B cell (primary cell): ENCODE data around the gene DNM1. TPM values are rescaled to one million over a fixed set of nuclear protein-coding genes. Genes with fewer than 3 reads are reported as not detected.

Source experiments
- ATAC-seq: fragments of 200-7000 bp; cut with Tn5 transposase; one replicate; pipeline ENCODE4 v1.10.0; 2021; ENCODE audit warnings: low read depth, mild to moderate bottlenecking, moderate number of reproducible peaks, moderate library complexity
- CTCF ChIA-PET: fragments of 350-600 bp; sonication (Branson Sonifier 250); formaldehyde crosslinking; loops from one replicate; lab custom pipeline; 2021; ENCODE audit warnings: antibody characterized with exemption, inconsistent platforms; lab: Charles Lee
- POLR2A ChIA-PET: fragments of 350-600 bp; sonication (Branson Sonifier 250); formaldehyde crosslinking; loops from one replicate; lab custom pipeline; 2021; ENCODE audit warnings: antibody characterized with exemption; lab: Charles Lee
- DNase-seq: peaks from one replicate; pipeline ENCODE4 v3.0.0; 2013
- H2AFZ ChIP-seq: 2 replicates; pipeline ENCODE4 v1.6.1; 2012; ENCODE audit warnings: mild to moderate bottlenecking, low read depth, low read length; ENCODE audit not compliant: insufficient read depth, poor library complexity, severe bottlenecking
- H3K27ac ChIP-seq, 2 donors: 1 replicate in 1 of 2; 2 replicates in 1 of 2; pipeline ENCODE4 v1.5.1; 2012 to 2013; ENCODE audit warnings: low read length in 2 of 2, mild to moderate bottlenecking in 2 of 2, moderate library complexity in 1 of 2
- H3K27me3 ChIP-seq, 4 experiments: fragments of 200-600 bp in 1 of 4; sonication (generic) in 1 of 4; replicated peaks in 1 of 4; 1 replicate in 2 of 4; 2 replicates in 2 of 4; pipeline versions ENCODE4 v1.6.1 to v1.7.0; 2013 to 2016; ENCODE audit warnings: low read length in 3 of 4, mild to moderate bottlenecking in 2 of 4, mixed read lengths in 1 of 4, moderate library complexity in 1 of 4; ENCODE audit not compliant: insufficient read depth in 4 of 4, control insufficient read depth in 3 of 4; ENCODE audit errors: control extremely low read depth in 1 of 4
- H3K36me3 ChIP-seq, 2 experiments: replicated peaks in 1 of 2; 1 replicate in 1 of 2; 2 replicates in 1 of 2; pipeline versions ENCODE4 v1.6.1 to v1.7.1; 2013; ENCODE audit warnings: low read length in 1 of 2; ENCODE audit not compliant: insufficient read depth in 2 of 2, control insufficient read depth in 1 of 2; ENCODE audit errors: control extremely low read depth in 1 of 2, extremely low read depth in 1 of 2
- H3K4me1 ChIP-seq, 2 donors: fragments of 200-600 bp in 1 of 2; sonication (generic) in 1 of 2; 1 replicate in 1 of 2; 2 replicates in 1 of 2; pipeline versions ENCODE4 v1.5.1 to v1.6.1; 2013 to 2017; ENCODE audit warnings: low read length in 2 of 2; ENCODE audit not compliant: control insufficient read depth in 2 of 2, insufficient read depth in 2 of 2
- H3K4me2 ChIP-seq: replicated peaks from 2 replicates; pipeline ENCODE3; 2012; ENCODE audit warnings: mild to moderate bottlenecking, low read depth, low read length; ENCODE audit not compliant: poor library complexity, severe bottlenecking
- H3K4me3 ChIP-seq, 5 experiments: fragments of 200-600 bp in 1 of 5; sonication (generic) in 1 of 5; 1 replicate in 3 of 5; 2 replicates in 2 of 5; pipeline versions ENCODE4 v1.5.1 to v1.7.0; 2011 to 2016; ENCODE audit warnings: low read length in 4 of 5, mild to moderate bottlenecking in 4 of 5, low read depth in 2 of 5, control low read depth in 1 of 5, moderate library complexity in 1 of 5; ENCODE audit not compliant: insufficient read depth in 1 of 5; ENCODE audit errors: control extremely low read depth in 1 of 5, extremely low read depth in 1 of 5
- H3K79me2 ChIP-seq: fragments of 200-600 bp; sonication (generic); one replicate; pipeline ENCODE4 v1.6.0; 2016; ENCODE audit warnings: low read length; ENCODE audit not compliant: control insufficient read depth, insufficient read depth
- H3K9ac ChIP-seq: fragments of 200-600 bp; sonication (generic); 2 replicates; pipeline ENCODE4 v1.6.1; 2017; ENCODE audit warnings: mild to moderate bottlenecking, low read length, moderate library complexity
- H3K9me3 ChIP-seq, 3 donors: one replicate each; pipeline versions ENCODE4 v1.6.1 to v1.7.1; 2013; ENCODE audit warnings: low read length in 2 of 3; ENCODE audit not compliant: control insufficient read depth in 2 of 3, insufficient read depth in 1 of 3; ENCODE audit errors: control extremely low read depth in 1 of 3
- H4K20me1 ChIP-seq: 2 replicates; pipeline ENCODE4 v1.6.0; 2012; ENCODE audit warnings: mild to moderate bottlenecking, low read length; ENCODE audit not compliant: insufficient read depth, control insufficient read depth, poor library complexity, severe bottlenecking
- H3K27ac Mint-ChIP-seq: one replicate; pipeline ENCODE4 v1.8.0; 2021; ENCODE audit warnings: mixed read lengths
- H3K27me3 Mint-ChIP-seq: one replicate; pipeline ENCODE4 v1.8.0; 2021; ENCODE audit warnings: mixed read lengths
- H3K4me1 Mint-ChIP-seq: one replicate; pipeline ENCODE4 v1.8.0; 2021; ENCODE audit warnings: mixed read lengths
- H3K4me3 Mint-ChIP-seq: one replicate; pipeline ENCODE4 v1.8.0; 2021; ENCODE audit warnings: mixed read lengths
- H3K9me3 Mint-ChIP-seq: one replicate; pipeline ENCODE4 v1.8.0; 2022; ENCODE audit warnings: mixed read lengths; ENCODE audit not compliant: insufficient read depth
- CTCF ChIP-seq: fragments of 200-600 bp; IDR thresholded peaks from one replicate; pipeline ENCODE4 v1.8.0; 2022; ENCODE audit warnings: antibody characterized with exemption, mild to moderate bottlenecking
- EZH2 ChIP-seq: IDR thresholded peaks from 2 replicates; pipeline ENCODE4 v1.6.1; 2012; ENCODE audit warnings: borderline replicate concordance, low read depth, mild to moderate bottlenecking, moderate library complexity, low read length; ENCODE audit not compliant: insufficient read depth, poor library complexity, severe bottlenecking
- WGBS: methylation state at CpG from one replicate; pipeline ENCODE4 v1.1.5; 2013; ENCODE audit warnings: missing lambda C conversion rate; ENCODE audit not compliant: insufficient coverage; 5-methylcytosine and 5-hydroxymethylcytosine counted together
- intact Hi-C: fragments of 100-400 bp; cut with micrococcal nuclease; formaldehyde crosslinking; loops from one replicate; pipeline ENCODE4 v1.10.0; 2022
- polyA plus RNA-seq: library from polyadenylated mRNA; depleted of rRNA; stranded (reverse); fragments of >200 nt; gene quantifications from 2 replicates; pipeline ENCODE4 v1.2.3, GENCODE V29; 2012
- total RNA-seq, 2 donors: library from RNA; stranded (reverse); fragments of 120-200 nt in 1 of 2; gene quantifications; 1 replicate in 1 of 2; 2 replicates in 1 of 2; pipeline versions ENCODE4 v1.2.3 to v1.2.4, GENCODE V29; 2013 to 2022

The DNM1 gene
- total and polyA plus RNA-seq, 2 donors (not counting 1 experiment from before 2014, with no cell fraction given): 0.63 to 1.3 TPM

DNA sequence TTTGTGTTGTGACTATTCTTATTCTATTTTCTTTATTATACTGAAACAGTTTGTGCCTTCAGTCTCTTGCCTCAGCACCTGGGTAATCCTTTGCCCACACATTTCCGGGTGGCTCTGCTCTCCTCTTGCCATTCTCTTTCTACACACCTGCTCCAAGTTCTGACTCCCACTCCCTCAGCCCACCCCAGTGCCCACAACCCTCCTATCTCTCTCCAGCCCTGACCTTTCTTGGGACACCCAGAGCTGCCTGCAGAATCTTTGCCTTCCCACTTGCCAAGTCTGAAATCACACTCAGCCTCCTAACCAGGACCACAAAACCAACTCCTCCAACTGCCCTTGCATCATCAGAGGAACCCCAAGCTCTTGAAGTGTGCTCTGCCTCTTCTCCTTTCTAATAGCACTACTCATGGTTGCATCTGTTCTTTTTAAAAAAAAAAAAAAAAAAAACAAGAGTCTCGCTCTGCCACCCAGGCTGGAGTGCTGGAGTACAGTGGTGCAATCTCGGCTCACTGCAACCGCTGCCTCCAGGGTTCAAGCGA, 77.0 kb downstream of the DNM1 start:
- Mint-ChIP-seq H3K4me3 (no peak overlapping the region), H3K27ac (no peak overlapping the region)
- CTCF ChIA-PET: interaction anchor here (0.6 to 0.7 kb wide), 2 partner anchors 535 to 1751 kb away, joined by 4 read pairs; no protein-coding TSS in a partner anchor

DNA sequence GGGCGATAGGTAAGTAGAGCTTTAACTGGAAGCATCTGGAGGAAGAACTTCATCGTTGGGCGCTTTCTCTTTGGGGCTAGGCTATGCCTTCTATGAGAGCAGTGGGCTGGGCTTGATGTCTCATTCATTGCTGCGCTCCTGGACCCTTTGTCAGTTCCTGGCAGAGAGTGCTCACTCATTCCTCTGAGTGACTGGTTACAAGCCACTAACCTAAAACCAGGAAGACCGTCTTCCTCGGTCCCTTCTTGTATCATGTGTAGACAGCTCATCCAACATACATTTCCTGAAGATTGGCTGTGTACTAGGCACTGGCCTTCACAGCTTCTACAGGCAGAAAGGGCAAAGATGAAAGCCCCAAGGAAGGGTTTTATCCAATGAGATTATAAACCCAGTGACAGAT, 79.3 kb downstream of the DNM1 start:
- peaks cover 0 to 10% of the 10 kb centered on the region in 2 experiments for H3K36me3 ChIP-seq
- no peaks in the 10 kb centered on the region for H3K79me2 ChIP-seq
- H2AFZ ChIP-seq: no peak overlapping the region
- intact Hi-C loops: no loop called here
- 94% methylated on average over 5 of the region's 6 CpGs for WGBS
- no peaks in the 10 kb centered on the region for H4K20me1 ChIP-seq
- no peak overlapping the region for H3K4me3 ChIP-seq
- H3K4me1 ChIP-seq: peaks cover 0 to 9% of the 10 kb centered on the region in 2 donors
- no peaks in the 10 kb centered on the region for H3K27me3 ChIP-seq
- CTCF ChIA-PET: no interaction called here
- Mint-ChIP-seq H3K27ac (no peak overlapping the region), H3K4me3 (no peak overlapping the region), H3K27me3 (no peaks in the 10 kb centered on the region), H3K9me3 (no peaks in the 10 kb centered on the region), H3K4me1 (peaks cover 6% of the 10 kb centered on the region)
- DNase-seq (no peak), ATAC-seq (no peak)
- no peak overlapping the region for H3K4me2 ChIP-seq
- H3K27ac ChIP-seq: no peak overlapping the region
- TF ChIP-seq EZH2 (no peak), CTCF (no peak)
- POLR2A ChIA-PET: no interaction called here
- no peaks in the 10 kb centered on the region for H3K9me3 ChIP-seq
- H3K9ac ChIP-seq: no peak overlapping the region

More for the DNA sequence above, 77.0 kb downstream of the DNM1 start:
- Histone ChIP-seq H3K27ac (no peak overlapping the region), H3K9me3 (no peaks in the 10 kb centered on the region), H3K27me3 (no peaks in the 10 kb centered on the region), H3K4me3 (no peak overlapping the region), H3K79me2 (peaks cover 13% of the 10 kb centered on the region), H3K36me3 (no peaks in the 10 kb centered on the region), H3K4me2 (no peak overlapping the region), H4K20me1 (no peaks in the 10 kb centered on the region), H3K4me1 (peaks cover 7 to 14% of the 10 kb centered on the region in 2 donors), H2AFZ (no peak overlapping the region), H3K9ac (no peak overlapping the region)
- Mint-ChIP-seq H3K9me3 (no peaks in the 10 kb centered on the region), H3K4me1 (peaks cover 16% of the 10 kb centered on the region), H3K27me3 (no peaks in the 10 kb centered on the region)
- 96% methylated on average over 5 of the region's 5 CpGs for WGBS
- DNase-seq (no peak), ATAC-seq (no peak)
- intact Hi-C loops: no loop called here
- TF ChIP-seq CTCF: no peak
- no peak for TF ChIP-seq EZH2
- POLR2A ChIA-PET: no interaction called here
